Panc1 (cell line): Measurements from ENCODE around the gene FLACC1. TPM values are rescaled to one million over a fixed set of nuclear protein-coding genes. Genes with fewer than 3 reads are reported as not detected.

Experiments used
- ATAC-seq: fragments of 200-7000 bp; cut with Tn5 transposase; 2 replicates; pipeline ENCODE4 v1.9.1; 2020; ENCODE audit warnings: mild to moderate bottlenecking, moderate library complexity
- BruUV-seq: library from RNA; stranded (reverse); fragments of 400-500 nt; replicated peaks from 2 replicates; lab custom pipeline; 2021; lab: Mats Ljungman, UMichigan
- CTCF ChIA-PET: fragments of 300-600 bp; sonication (Branson Sonifier 250); formaldehyde crosslinking; loops from one replicate; lab custom pipeline; 2022; ENCODE audit warnings: antibody characterized with exemption; lab: Charles Lee
- POLR2A ChIA-PET: fragments of 300-600 bp; sonication (Branson Sonifier 250); formaldehyde crosslinking; loops from one replicate; lab custom pipeline; 2022; ENCODE audit warnings: antibody characterized with exemption; lab: Charles Lee
- DNase-seq: peaks from one replicate; pipeline ENCODE4 v3.0.0-alpha.2; 2010; ENCODE audit warnings: low read depth, low spot score
- H3K27ac ChIP-seq: 2 replicates; pipeline ENCODE4 v1.5.1; 2011; ENCODE audit warnings: mild to moderate bottlenecking, low read length, inconsistent platforms
- H3K27me3 ChIP-seq: fragments of 200-500 bp; sonication (Bioruptor generic); 2 replicates; pipeline ENCODE4 v1.6.0; 2014; ENCODE audit warnings: low read length, inconsistent platforms; ENCODE audit not compliant: control insufficient read depth, insufficient read depth
- H3K36me3 ChIP-seq: fragments of 200-500 bp; sonication (Bioruptor generic); 2 replicates; pipeline ENCODE4 v1.5.1; 2014; ENCODE audit warnings: inconsistent platforms, mild to moderate bottlenecking, low read length, moderate library complexity; ENCODE audit not compliant: control insufficient read depth, insufficient read depth
- H3K4me1 ChIP-seq: 2 replicates; pipeline ENCODE4 v1.5.1; 2011; ENCODE audit warnings: inconsistent platforms, mild to moderate bottlenecking, low read length, moderate library complexity; ENCODE audit not compliant: control insufficient read depth, insufficient read depth
- H3K4me3 ChIP-seq, 2 experiments: 2 replicates each; pipeline ENCODE4 v1.5.1; 2011 to 2012; ENCODE audit warnings: low read depth in 2 of 2, low read length in 2 of 2, mild to moderate bottlenecking in 2 of 2, inconsistent platforms in 1 of 2, moderate library complexity in 1 of 2
- H3K9me3 ChIP-seq: fragments of 200-500 bp; sonication (Bioruptor generic); 2 replicates; pipeline ENCODE4 v1.5.1; 2014; ENCODE audit warnings: low read depth, mild to moderate bottlenecking, inconsistent platforms, low read length, moderate library complexity; ENCODE audit not compliant: control insufficient read depth, insufficient read depth
- CTCF ChIP-seq: fragments of 450-650 bp; IDR thresholded peaks from 2 replicates; pipeline ENCODE4 v1.5.1; 2017; ENCODE audit warnings: mild to moderate bottlenecking
- POLR2AphosphoS5 ChIP-seq: IDR thresholded peaks from 2 replicates; pipeline ENCODE4 v1.6.1; 2012; ENCODE audit warnings: mild to moderate bottlenecking, low read depth, low read length, moderate library complexity
- REST ChIP-seq, 2 experiments: IDR thresholded peaks; 2 replicates each; pipeline ENCODE4 v1.6.1; 2011 to 2012; ENCODE audit warnings: low read depth in 2 of 2, control low read depth in 1 of 2, low read length in 1 of 2, mild to moderate bottlenecking in 1 of 2, moderate library complexity in 1 of 2; ENCODE audit not compliant: insufficient read depth in 1 of 2
- SIN3A ChIP-seq: IDR thresholded peaks from 2 replicates; pipeline ENCODE4 v1.6.1; 2012; ENCODE audit warnings: low read depth, mild to moderate bottlenecking, low read length, moderate library complexity, borderline replicate concordance; ENCODE audit not compliant: insufficient read depth
- TCF7L2 ChIP-seq: IDR thresholded peaks from 2 replicates; pipeline ENCODE4 v1.6.1; 2011; ENCODE audit warnings: mild to moderate bottlenecking, low read depth, low read length, inconsistent platforms
- in situ Hi-C: cut with HindIII; loops from 2 replicates; pipeline ENCODE4 v1.10.0; 2016; ENCODE audit warnings: low sequenced_read_pairs, low pct_unique_long_range_greater_than_20kb
- intact Hi-C: fragments of 100-400 bp; cut with micrococcal nuclease; formaldehyde crosslinking; loops from one replicate; pipeline ENCODE4 v1.10.0; 2022; ENCODE audit not compliant: unreplicated experiment
- total RNA-seq: library from RNA; stranded (reverse); gene quantifications from one replicate; pipeline ENCODE4 v1.2.1, GENCODE V29; 2021; ENCODE audit not compliant: unreplicated experiment

Gene FLACC1
- total RNA-seq, 1 experiment from 2014 or later: 0.39 TPM

GRCh38 chr2:201269764-201270163, 87.4 kb downstream of the FLACC1 start:
- TF ChIP-seq CTCF: no peak
- no peaks in the 10 kb centered on the region for H3K9me3 ChIP-seq
- H3K27ac ChIP-seq: no peak overlapping the region
- in situ Hi-C loops: no loop called here
- no peak overlapping the region for H3K4me3 ChIP-seq
- no TSS peak for BruUV-seq
- ChIA-PET POLR2A (no interaction called here), CTCF (no interaction called here)
- DNase-seq: no peak
- ATAC-seq: no peak
- intact Hi-C loops: no loop called here
- H3K27me3 ChIP-seq: no peaks in the 10 kb centered on the region
- no peaks in the 10 kb centered on the region; the same call in 1 of the 2 replicates for H3K36me3 ChIP-seq
- H3K4me1 ChIP-seq: no peaks in the 10 kb centered on the region

- Histone ChIP-seq H3K36me3 (no peaks in the 10 kb centered on the region; the same call in 1 of the 2 replicates), H3K27ac (no peak overlapping the region), H3K27me3 (no peaks in the 10 kb centered on the region), H3K4me1 (peaks cover 10% of the 10 kb centered on the region; the same call in 1 of the 2 replicates), H3K9me3 (no peaks in the 10 kb centered on the region), H3K4me3 (no peak overlapping the region)
- in situ Hi-C loops (no loop called here), intact Hi-C loops (no loop called here)
- no TSS peak for BruUV-seq
- ATAC-seq: no peak
- ChIA-PET CTCF (interaction anchor here (0.7 kb wide), 1 partner anchor 225 kb away, joined by 3 read pairs; no protein-coding TSS in a partner anchor), POLR2A (interaction anchor here (0.7 kb wide), 1 partner anchor 400 kb away, joined by 3 read pairs; no protein-coding TSS in a partner anchor)
- TF ChIP-seq REST (IDR thresholded peaks at IDR 0.05; ENCODE audit: insufficient read depth in 1 of 2, low read depth in 2 of 2, low read length in 1 of 2): no peak
- TF ChIP-seq CTCF: no peak
- no peak for TF ChIP-seq POLR2AphosphoS5
- TF ChIP-seq TCF7L2: no peak
- TF ChIP-seq SIN3A: no peak
- DNase-seq: no peak
Observed at GRCh38 chr2:201267278-201268030, 89.7 kb downstream of the FLACC1 start.
